GM23338 (cell line): ENCODE measurements around the gene FGFR3. TPM values are rescaled to one million over a fixed set of nuclear protein-coding genes. Genes with fewer than 3 reads are reported as not detected.
A peak's percentile ranks its signal among the peaks of the same experiment; 100 is the strongest.

Source experiments
- ATAC-seq: fragments of 200-7000 bp; cut with Tn5 transposase; 3 replicates; pipeline ENCODE4 v1.9.1; 2020
- DNase-seq: peaks from one replicate; pipeline ENCODE4 v3.0.0-alpha.2; 2015; ENCODE audit warnings: low spot score
- H2AFZ ChIP-seq: fragments of 200-600 bp; sonication (generic); 2 replicates; pipeline ENCODE4 v1.8.0; 2016; ENCODE audit warnings: antibody characterized with exemption, mild to moderate bottlenecking, moderate library complexity
- H3F3A ChIP-seq: fragments of 200-600 bp; sonication (generic); replicated peaks from 2 replicates; pipeline ENCODE4 v1.8.0; 2017; ENCODE audit warnings: antibody characterized with exemption, mixed run types, low read depth
- H3K27ac ChIP-seq: fragments of 200-600 bp; sonication (generic); 2 replicates; pipeline ENCODE4 v1.6.1; 2016; ENCODE audit warnings: low read depth
- H3K27me3 ChIP-seq: fragments of 200-600 bp; sonication (generic); 2 replicates; pipeline ENCODE4 v1.8.0; 2016; ENCODE audit warnings: mild to moderate bottlenecking, mixed run types, moderate library complexity; ENCODE audit not compliant: insufficient read depth
- H3K36me3 ChIP-seq: fragments of 200-600 bp; sonication (generic); 2 replicates; pipeline ENCODE4 v1.8.0; 2016; ENCODE audit warnings: mild to moderate bottlenecking; ENCODE audit not compliant: insufficient read depth
- H3K4me1 ChIP-seq: fragments of 200-600 bp; sonication (generic); 2 replicates; pipeline ENCODE4 v1.8.0; 2016; ENCODE audit warnings: mild to moderate bottlenecking, moderate library complexity; ENCODE audit not compliant: insufficient read depth
- H3K4me2 ChIP-seq: fragments of 200-600 bp; sonication (generic); 2 replicates; pipeline ENCODE4 v1.7.1; 2017; ENCODE audit warnings: mixed run types
- H3K4me3 ChIP-seq: fragments of 200-600 bp; sonication (generic); 2 replicates; pipeline ENCODE4 v1.6.1; 2016; ENCODE audit warnings: mixed run types
- H3K79me2 ChIP-seq: fragments of 200-600 bp; sonication (generic); replicated peaks from 2 replicates; pipeline ENCODE4 v1.8.0; 2017; ENCODE audit warnings: mild to moderate bottlenecking; ENCODE audit not compliant: insufficient read depth
- H3K9me2 ChIP-seq: fragments of 200-600 bp; sonication (generic); 2 replicates; pipeline ENCODE4 v1.8.0; 2017; ENCODE audit not compliant: insufficient read depth
- H4K20me1 ChIP-seq: fragments of 200-600 bp; sonication (generic); replicated peaks from 2 replicates; pipeline ENCODE4 v1.8.0; 2017; ENCODE audit warnings: mild to moderate bottlenecking; ENCODE audit not compliant: insufficient read depth
- H3K27ac Mint-ChIP-seq: 2 replicates; pipeline ENCODE4 v1.8.0; 2020; ENCODE audit warnings: inconsistent platforms, mild to moderate bottlenecking, moderate library complexity, mixed read lengths
- H3K27me3 Mint-ChIP-seq: 3 replicates; pipeline ENCODE4 v1.8.0; 2022; ENCODE audit warnings: low read depth, mild to moderate bottlenecking, moderate library complexity, mixed read lengths, inconsistent platforms; ENCODE audit not compliant: insufficient read depth, poor library complexity
- H3K36me3 Mint-ChIP-seq: 3 replicates; pipeline ENCODE4 v1.8.0; 2021; ENCODE audit warnings: low read depth, mild to moderate bottlenecking, inconsistent platforms, moderate library complexity, mixed read lengths
- H3K4me1 Mint-ChIP-seq: 3 replicates; pipeline ENCODE4 v1.8.0; 2020; ENCODE audit warnings: mild to moderate bottlenecking, inconsistent platforms, mixed read lengths
- H3K4me3 Mint-ChIP-seq: 3 replicates; pipeline ENCODE4 v1.8.0; 2021; ENCODE audit warnings: moderate library complexity, mild to moderate bottlenecking, inconsistent platforms, mixed read lengths
- H3K9me3 Mint-ChIP-seq: 3 replicates; pipeline ENCODE4 v1.8.0; 2020; ENCODE audit warnings: moderate library complexity, mild to moderate bottlenecking, inconsistent platforms, mixed read lengths
- CTCF ChIP-seq, 2 experiments: fragments of 200-600 bp in 1 of 2; sonication (generic) in 1 of 2; conservative IDR thresholded peaks; 2 replicates each; pipeline versions ENCODE4 v1.5.1 to v1.6.1; 2016 to 2017; ENCODE audit warnings: antibody characterized with exemption in 2 of 2, low read depth in 2 of 2, mild to moderate bottlenecking in 2 of 2, moderate library complexity in 1 of 2
- ETS1 ChIP-seq: IDR thresholded peaks from 2 replicates; pipeline ENCODE4 v1.6.1; 2016; ENCODE audit warnings: antibody characterized with exemption
- EZH2 ChIP-seq: fragments of 200-600 bp; sonication (generic); IDR thresholded peaks from one replicate; pipeline ENCODE4 v1.8.0; 2017; ENCODE audit warnings: antibody characterized with exemption, mild to moderate bottlenecking, low read depth; ENCODE audit not compliant: unreplicated experiment
- JUNB ChIP-seq: IDR thresholded peaks from one replicate; pipeline ENCODE4 v1.6.1; 2016; ENCODE audit warnings: antibody characterized with exemption; ENCODE audit not compliant: unreplicated experiment
- STAT1 ChIP-seq: IDR thresholded peaks from one replicate; pipeline ENCODE4 v1.6.1; 2016; ENCODE audit warnings: antibody characterized with exemption; ENCODE audit not compliant: unreplicated experiment
- ZNF114 ChIP-seq: fragments of 250-450 bp; sonication (Bioruptor Pico); IDR thresholded peaks from 2 replicates; pipeline ENCODE4 v1.5.0; 2020; ENCODE audit warnings: mild to moderate bottlenecking, moderate library complexity
- ZNF331 ChIP-seq: fragments of 250-450 bp; sonication (Bioruptor Pico); IDR thresholded peaks from 2 replicates; pipeline ENCODE4 v1.5.0; 2020; ENCODE audit warnings: low read depth, mild to moderate bottlenecking, moderate library complexity
- ZNF462 ChIP-seq: fragments of 250-450 bp; sonication (Bioruptor Pico); IDR thresholded peaks from 2 replicates; pipeline ENCODE4 v1.5.0; 2020; ENCODE audit warnings: mild to moderate bottlenecking, moderate library complexity
- polyA plus RNA-seq: library from polyadenylated mRNA; unstranded; fragments of >200 nt; fragmentation: Nextera tagmentation; extraction: Ambion mirVana; gene quantifications from 2 replicates; pipeline ENCODE4 v1.2.1, GENCODE V29; 2016
- total RNA-seq: library from RNA; depleted of rRNA; stranded (reverse); fragments of >200 nt; shearing (Covaris generic); gene quantifications from 2 replicates; pipeline ENCODE4 v1.2.3, GENCODE V29; 2014

Gene FGFR3
- total and polyA plus RNA-seq, 2 experiments from 2014 or later: 3.6 to 17.4 TPM

DNA sequence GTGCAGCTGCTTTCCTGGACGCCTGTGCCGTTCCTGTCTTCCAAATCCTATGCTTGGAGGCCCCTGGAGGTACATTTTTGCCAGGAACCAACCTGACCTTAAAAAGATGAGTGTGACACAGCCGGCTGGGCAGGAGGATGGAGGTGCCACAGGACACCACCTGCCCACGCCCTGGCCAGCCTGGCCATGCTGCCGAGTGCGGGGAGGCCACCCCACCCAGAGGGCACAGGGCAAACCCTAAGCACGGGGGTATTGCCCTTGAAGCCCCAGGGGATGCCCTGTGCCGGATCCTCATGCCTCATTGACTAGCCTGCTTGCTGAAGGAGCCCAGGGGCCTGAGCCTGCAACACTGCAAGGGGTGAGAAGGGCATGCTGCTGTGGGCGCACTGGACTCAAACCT, 20.1 kb downstream of the FGFR3 start (continued):
- no peak for TF ChIP-seq ZNF331 (CRISPR knock-in tag)
- no peak for TF ChIP-seq ETS1

GRCh38 chr4:1813915-1814314, 20.8 kb downstream of the FGFR3 start:
- DNase-seq (no peak), ATAC-seq (no peak)
- Mint-ChIP-seq H3K27ac (no peak overlapping the region), H3K4me1 (peaks cover 2% of the 10 kb centered on the region; the same call in 2 of the 3 replicates), H3K9me3 (no peaks in the 10 kb centered on the region), H3K27me3 (peaks cover 7% of the 10 kb centered on the region), H3K4me3 (no peak overlapping the region), H3K36me3 (peaks cover 28% of the 10 kb centered on the region)
- Histone ChIP-seq H3K9me2 (no peaks in the 10 kb centered on the region), H3K4me3 (no peak overlapping the region), H2AFZ (no peak overlapping the region), H3K4me1 (no peaks in the 10 kb centered on the region), H3K36me3 (peaks cover 8% of the 10 kb centered on the region; the same call in 1 of the 2 replicates), H3K27ac (no peak overlapping the region), H3F3A (0 out of 2 replicates have a peak, but pooled peaks cover 6% of the 10 kb centered on the region), H4K20me1 (peaks cover 5% of the 10 kb centered on the region; the same call in 1 of the 2 replicates), H3K79me2 (no peaks in the 10 kb centered on the region), H3K4me2 (no peak overlapping the region), H3K27me3 (no peaks in the 10 kb centered on the region)
- TF ChIP-seq STAT1 (no peak), CTCF (conservative IDR thresholded peaks at IDR 0.05; ENCODE audit: low read depth in 2 of 2) (peak in 1 of 2 experiments; percentile 42; a peak in 2 of 4 replicates), JUNB (no peak)

DNA sequence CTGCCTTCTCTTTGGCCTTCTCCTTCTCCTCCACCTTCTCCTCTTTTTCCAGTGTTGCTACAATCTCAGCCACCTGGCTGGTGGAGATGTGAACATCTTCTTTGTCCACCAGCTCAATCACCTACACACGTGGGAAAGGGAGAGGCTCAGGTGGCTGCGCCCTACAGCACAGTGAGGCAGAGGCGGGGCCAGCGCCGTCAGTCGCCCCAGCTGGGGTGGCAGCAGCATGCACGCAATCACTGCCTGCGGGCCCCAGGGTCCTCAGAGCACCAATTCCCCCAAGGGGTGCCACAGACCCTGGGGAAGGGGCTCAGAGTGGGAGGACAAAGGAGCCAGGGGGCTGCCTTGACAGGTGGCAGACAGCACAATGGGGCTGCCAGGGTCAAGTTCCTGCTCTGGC, 21.4 kb downstream of the FGFR3 start:
- Mint-ChIP-seq H3K36me3 (peaks cover 33% of the 10 kb centered on the region), H3K4me3 (no peak overlapping the region), H3K27me3 (peaks cover 7% of the 10 kb centered on the region), H3K9me3 (no peaks in the 10 kb centered on the region), H3K27ac (no peak overlapping the region), H3K4me1 (peaks cover 2% of the 10 kb centered on the region; the same call in 2 of the 3 replicates)
- 0 out of 2 replicates have a peak, but pooled peaks cover 6% of the 10 kb centered on the region for H3F3A ChIP-seq
- H2AFZ ChIP-seq: no peak overlapping the region
- H3K36me3 ChIP-seq: peaks cover 11% of the 10 kb centered on the region
- H3K9me2 ChIP-seq: no peaks in the 10 kb centered on the region
- no peaks in the 10 kb centered on the region for H3K27me3 ChIP-seq
- no peak overlapping the region for H3K27ac ChIP-seq
- no peak overlapping the region for H3K4me3 ChIP-seq
- peaks cover 5% of the 10 kb centered on the region; the same call in 1 of the 2 replicates for H4K20me1 ChIP-seq
- H3K4me2 ChIP-seq: no peak overlapping the region
- DNase-seq: no peak
- no peaks in the 10 kb centered on the region for H3K79me2 ChIP-seq
- H3K4me1 ChIP-seq: no peaks in the 10 kb centered on the region
- no peak for ATAC-seq
- TF ChIP-seq ETS1 (no peak), ZNF114 (CRISPR knock-in tag) (no peak), EZH2 (no peak), ZNF462 (no peak)
